LNCAP (cell line): ENCODE data around the gene SYT5.

Experiments
- TF ChIP-seq, protein P1 (sequence below): fragments of 450-650 bp; IDR thresholded peaks from 2 replicates; pipeline ENCODE4 v1.5.1; 2017; ENCODE audit warnings: mild to moderate bottlenecking

SYT5 gene

DNA sequence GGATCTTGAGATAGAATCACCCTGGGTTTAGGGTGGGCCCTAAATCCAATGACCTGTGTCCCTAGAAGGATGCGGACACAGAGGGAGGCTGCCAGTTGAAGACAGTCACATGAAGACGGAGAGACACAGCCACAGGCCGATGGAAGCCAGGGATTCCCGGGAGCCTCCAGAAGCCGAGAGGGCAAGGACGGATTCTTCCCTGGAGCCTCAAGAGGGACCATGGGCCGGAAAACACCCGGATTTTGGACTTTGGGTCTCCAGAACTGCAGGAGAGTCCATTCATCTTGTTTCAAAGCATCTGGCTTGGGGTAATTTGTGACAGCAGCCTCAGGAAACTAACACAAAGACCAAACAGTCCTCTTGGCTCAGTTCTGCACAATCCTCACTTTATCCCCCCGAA is 46.2 kb upstream of the SYT5 start:
- TF ChIP-seq, protein P1, sequence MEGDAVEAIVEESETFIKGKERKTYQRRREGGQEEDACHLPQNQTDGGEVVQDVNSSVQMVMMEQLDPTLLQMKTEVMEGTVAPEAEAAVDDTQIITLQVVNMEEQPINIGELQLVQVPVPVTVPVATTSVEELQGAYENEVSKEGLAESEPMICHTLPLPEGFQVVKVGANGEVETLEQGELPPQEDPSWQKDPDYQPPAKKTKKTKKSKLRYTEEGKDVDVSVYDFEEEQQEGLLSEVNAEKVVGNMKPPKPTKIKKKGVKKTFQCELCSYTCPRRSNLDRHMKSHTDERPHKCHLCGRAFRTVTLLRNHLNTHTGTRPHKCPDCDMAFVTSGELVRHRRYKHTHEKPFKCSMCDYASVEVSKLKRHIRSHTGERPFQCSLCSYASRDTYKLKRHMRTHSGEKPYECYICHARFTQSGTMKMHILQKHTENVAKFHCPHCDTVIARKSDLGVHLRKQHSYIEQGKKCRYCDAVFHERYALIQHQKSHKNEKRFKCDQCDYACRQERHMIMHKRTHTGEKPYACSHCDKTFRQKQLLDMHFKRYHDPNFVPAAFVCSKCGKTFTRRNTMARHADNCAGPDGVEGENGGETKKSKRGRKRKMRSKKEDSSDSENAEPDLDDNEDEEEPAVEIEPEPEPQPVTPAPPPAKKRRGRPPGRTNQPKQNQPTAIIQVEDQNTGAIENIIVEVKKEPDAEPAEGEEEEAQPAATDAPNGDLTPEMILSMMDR: no peak

DNA sequence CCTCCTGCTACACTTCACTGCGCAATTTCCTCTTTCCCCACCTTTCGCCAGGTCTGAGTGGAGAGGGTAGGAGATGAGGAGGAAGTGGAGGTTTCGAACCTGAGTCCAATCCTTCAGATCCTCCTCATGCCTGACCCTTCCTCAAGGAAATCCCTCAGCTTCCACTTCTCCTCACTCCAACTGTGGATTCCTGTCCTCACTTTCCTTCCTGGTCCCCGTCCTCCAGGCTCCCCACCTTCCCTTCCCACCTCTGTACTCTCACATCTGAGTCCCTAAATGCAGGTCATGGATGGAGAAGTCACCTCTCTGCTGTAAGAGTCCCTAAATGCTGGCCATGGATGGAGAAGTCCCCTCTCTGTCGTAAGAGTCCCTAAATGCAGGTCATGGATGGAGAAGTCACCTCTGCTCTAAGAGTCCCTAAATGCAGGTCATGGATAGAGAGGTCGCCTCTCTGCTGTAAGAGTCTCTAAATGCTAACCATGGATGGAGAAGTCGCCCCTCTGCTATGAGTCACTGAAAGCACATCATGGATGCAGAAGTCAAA is 45.4 kb upstream of the SYT5 start:
- TF ChIP-seq, protein P1: no peak

DNA sequence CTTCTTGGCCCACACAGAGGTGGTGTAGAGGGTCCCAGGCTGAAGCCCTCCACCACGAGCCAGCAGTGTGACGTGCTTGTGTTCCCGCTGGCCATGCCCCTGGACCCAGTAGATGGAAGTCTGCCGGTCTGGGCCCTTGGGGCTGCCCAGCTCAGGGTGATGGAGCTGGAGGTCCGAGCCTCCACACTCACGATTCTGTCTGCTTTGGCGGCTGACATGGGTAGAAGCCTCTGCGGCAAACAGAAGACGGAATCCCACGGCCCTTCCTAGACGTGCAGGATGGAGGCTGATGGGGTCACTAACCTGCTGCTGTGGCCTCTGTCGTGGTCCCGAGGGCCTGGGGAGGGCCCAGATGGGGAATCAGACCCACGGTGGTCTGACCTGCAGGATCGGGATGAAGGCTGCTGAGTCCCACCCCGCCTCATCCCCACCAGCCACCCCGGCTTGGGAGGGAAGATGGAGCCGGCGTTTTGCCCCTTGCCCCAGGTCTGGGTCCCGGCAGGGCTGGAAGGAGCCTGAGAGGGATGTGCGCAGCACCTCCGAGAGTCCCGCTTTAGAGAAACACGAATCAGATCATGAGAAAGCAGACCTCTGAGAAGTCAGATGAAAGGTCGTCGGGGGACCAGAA is 44.1 kb upstream of the SYT5 start:
- TF ChIP-seq, protein P1: no peak

DNA sequence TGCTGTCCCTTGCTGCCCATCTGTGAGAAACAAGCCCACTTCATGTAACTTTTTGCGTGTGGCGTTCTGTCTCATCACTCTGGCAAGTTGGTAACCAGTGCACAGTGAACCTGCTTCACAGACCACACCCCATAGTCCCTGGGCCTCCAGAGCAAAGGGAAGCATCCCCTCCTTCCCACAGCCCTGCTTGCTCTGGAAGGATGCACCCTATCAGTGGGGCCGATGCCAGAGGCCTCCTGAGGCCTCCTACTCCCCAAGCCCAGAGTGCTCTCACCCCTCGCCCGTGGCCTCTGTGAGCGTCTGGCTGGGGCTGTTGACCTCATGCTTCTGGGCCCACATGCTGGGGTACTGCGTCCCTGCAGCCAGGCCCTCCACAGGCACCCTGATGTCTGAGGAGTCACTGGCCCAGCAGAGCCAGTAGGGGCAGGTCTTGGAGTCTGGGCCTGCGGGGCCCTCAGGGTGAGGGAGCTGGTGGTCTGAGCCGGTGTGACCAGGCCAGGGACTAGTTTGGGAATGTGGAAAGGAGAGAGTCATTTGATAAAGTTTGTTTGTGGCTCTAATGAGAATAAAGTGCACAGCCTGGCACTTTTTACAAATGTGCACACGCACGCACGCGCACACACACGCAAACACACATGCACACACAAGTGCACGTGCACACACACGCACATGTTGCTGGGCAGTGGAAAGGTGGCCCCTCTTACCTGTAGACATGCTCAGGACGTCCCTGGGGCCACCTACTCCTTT is 43.4 kb upstream of the SYT5 start:
- TF ChIP-seq, protein P1: no peak

DNA sequence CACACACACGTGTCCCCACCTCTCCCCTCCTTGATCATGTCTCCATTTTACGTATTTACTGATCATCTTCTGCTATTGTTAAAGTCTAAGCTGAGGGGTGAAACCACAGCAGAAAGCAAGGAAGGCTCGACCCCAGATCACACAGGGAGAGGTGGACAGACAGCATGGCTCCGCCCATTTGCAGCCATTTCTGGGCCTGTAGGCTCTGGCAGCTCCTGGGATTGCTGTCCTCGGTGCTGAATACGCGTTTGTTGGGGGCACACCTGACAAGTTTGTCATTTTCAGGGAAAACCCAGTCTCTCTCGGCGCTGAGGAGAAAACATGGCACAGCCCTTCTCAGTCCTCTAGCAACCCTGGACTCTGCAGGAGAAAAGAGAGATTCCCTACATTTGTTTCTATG is 40.4 kb upstream of the SYT5 start:
- TF ChIP-seq, protein P1: no peak

DNA sequence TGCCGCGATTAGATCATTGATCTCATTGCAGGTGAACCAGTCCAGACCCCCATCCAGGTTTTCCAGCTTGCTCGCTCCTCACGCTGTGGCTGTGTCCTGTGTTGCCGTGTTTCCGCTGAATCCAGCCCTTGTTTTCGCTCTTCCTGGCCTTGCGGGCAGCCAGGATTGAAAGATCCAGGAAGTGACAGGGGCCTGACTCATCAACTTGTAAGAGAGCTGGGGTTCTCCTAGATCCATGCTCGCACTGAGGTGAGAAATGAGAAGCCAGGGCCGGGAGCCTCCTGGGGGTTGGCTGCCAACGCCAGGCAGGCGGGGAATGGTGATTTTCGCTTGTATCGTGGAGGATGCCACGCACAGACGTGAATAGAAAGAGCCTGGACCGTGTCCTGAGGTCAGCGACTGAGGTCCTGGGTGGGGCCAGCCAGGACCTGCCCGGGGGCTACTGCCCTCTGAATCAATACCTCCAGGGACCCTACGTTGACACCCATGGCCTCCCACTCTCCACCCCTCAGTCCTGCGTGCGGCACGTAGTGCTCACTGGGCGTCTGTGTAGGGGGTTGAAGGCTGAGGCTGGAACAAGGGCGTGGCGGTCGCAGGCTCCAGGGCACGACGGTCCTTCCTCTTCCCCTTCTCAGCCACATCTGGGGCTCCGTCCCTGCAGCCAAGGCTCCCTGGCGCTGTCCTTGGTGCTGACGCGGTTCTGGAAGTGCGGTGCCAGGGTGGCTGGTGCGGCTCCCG is 36.5 kb upstream of the SYT5 start:
- TF ChIP-seq, protein P1: no peak

DNA sequence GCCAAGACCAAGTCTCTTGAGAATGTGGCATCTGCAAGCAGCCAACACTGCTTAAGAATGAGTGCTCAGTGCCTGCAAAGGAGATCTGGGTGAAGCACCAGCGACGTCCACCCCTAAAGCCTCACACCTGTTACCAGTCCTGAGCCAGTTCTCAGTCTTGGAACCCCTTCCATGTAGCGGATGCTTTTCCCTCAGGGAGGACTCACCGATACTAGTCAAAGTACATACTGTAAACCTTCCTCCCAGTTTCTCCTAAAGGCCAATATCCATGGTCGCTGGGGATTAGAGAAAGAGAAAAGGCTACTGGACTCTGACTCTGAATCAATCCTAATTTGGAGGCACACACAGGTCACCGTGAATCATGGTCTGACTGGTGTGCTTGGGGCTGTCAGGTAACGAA is 33.5 kb upstream of the SYT5 start:
- TF ChIP-seq, protein P1: no peak
